HG03457 (cell line): ENCODE data around the gene NUBPL.
"Not testable (repeated sequence)": the region's sequence is repeated elsewhere in the genome, so short reads cannot be mapped to it uniquely, and the experiment has no call there.

Experiments used
- ATAC-seq: cut with Tn5 transposase; IDR thresholded peaks from one replicate; pipeline ENCODE4 v1.9.1; 2021; ENCODE audit warnings: moderate number of reproducible peaks; ENCODE audit not compliant: unreplicated experiment

The NUBPL gene

GRCh38 chr14:31876741-31877140 is 315.5 kb downstream of the NUBPL start:
- ATAC-seq: no peak

GRCh38 chr14:31877255-31877798 is 316.1 kb downstream of the NUBPL start:
- no peak for ATAC-seq

GRCh38 chr14:31879661-31880348 is 318.6 kb downstream of the NUBPL start:
- ATAC-seq: no peak

- ATAC-seq: no peak
These were observed 319.7 kb downstream of the NUBPL start for GRCh38 chr14:31880935-31881334.

- ATAC-seq: no peak
These were observed 320.5 kb downstream of the NUBPL start for GRCh38 chr14:31881531-31882310.

- ATAC-seq: no peak
These were observed 323.0 kb downstream of the NUBPL start for GRCh38 chr14:31884238-31884637.

- no peak for ATAC-seq
These were observed 323.7 kb downstream of the NUBPL start for GRCh38 chr14:31884776-31885379.

- no peak for ATAC-seq
These were observed 325.1 kb downstream of the NUBPL start for GRCh38 chr14:31886156-31886835.

GRCh38 chr14:31887929-31888580 is 326.9 kb downstream of the NUBPL start:
- no peak for ATAC-seq

GRCh38 chr14:31889297-31889696 is 328.1 kb downstream of the NUBPL start:
- no peak for ATAC-seq

- not testable (repeated sequence) for ATAC-seq
These were observed 329.0 kb downstream of the NUBPL start for GRCh38 chr14:31890202-31890601.

- ATAC-seq: no peak
These were observed 332.1 kb downstream of the NUBPL start for GRCh38 chr14:31893221-31893757.

- ATAC-seq: no peak
These were observed 333.1 kb downstream of the NUBPL start for GRCh38 chr14:31894351-31894750.

- ATAC-seq: no peak
These were observed 334.0 kb downstream of the NUBPL start for GRCh38 chr14:31895206-31895605.

- no peak for ATAC-seq
These were observed 334.4 kb downstream of the NUBPL start for GRCh38 chr14:31895646-31896045.

GRCh38 chr14:31897581-31898186 is 336.5 kb downstream of the NUBPL start:
- ATAC-seq: no peak

- ATAC-seq: no peak
These were observed 337.8 kb downstream of the NUBPL start for GRCh38 chr14:31898838-31899528.

- no peak for ATAC-seq
These were observed 340.8 kb downstream of the NUBPL start for GRCh38 chr14:31902002-31902401.

GRCh38 chr14:31902945-31903646 is 341.9 kb downstream of the NUBPL start:
- ATAC-seq: no peak
